Neural cell (in vitro differentiated cells): Measurements from ENCODE around the gene KRT16. TPM values are rescaled to one million over a fixed set of nuclear protein-coding genes. Genes with fewer than 3 reads are reported as not detected.

ENCODE experiments used
- H2AFZ ChIP-seq: fragments of 200-600, 300-800 bp; sonication (generic), shearing (Covaris generic); 2 replicates; pipeline ENCODE4 v1.6.0; 2014; ENCODE audit warnings: low read depth, mild to moderate bottlenecking, antibody characterized with exemption, low read length, moderate library complexity
- H3F3A ChIP-seq: fragments of 200-600 bp; shearing (Covaris generic); 2 replicates; pipeline ENCODE4 v1.6.1; 2016; ENCODE audit warnings: mild to moderate bottlenecking, moderate library complexity, mixed read lengths, antibody characterized with exemption, low read length; ENCODE audit not compliant: insufficient read depth, poor library complexity, severe bottlenecking
- H3K27ac ChIP-seq: fragments of 200-600, 300-800 bp; sonication (generic), shearing (Covaris generic); 2 replicates; pipeline ENCODE4 v1.5.1; 2014; ENCODE audit warnings: mild to moderate bottlenecking, low read length, moderate library complexity
- H3K27me3 ChIP-seq: fragments of 300-800, 200-600 bp; sonication (generic), shearing (Covaris generic); 2 replicates; pipeline ENCODE4 v1.6.0; 2014; ENCODE audit warnings: mild to moderate bottlenecking, low read depth, low read length, moderate library complexity; ENCODE audit not compliant: insufficient read depth
- H3K36me3 ChIP-seq: fragments of 300-800, 200-600 bp; sonication (generic), shearing (Covaris generic); 2 replicates; pipeline ENCODE4 v1.5.1; 2014; ENCODE audit warnings: mild to moderate bottlenecking, antibody characterized with exemption, low read length, moderate library complexity; ENCODE audit not compliant: insufficient read depth
- H3K4me2 ChIP-seq: fragments of 300-800, 200-600 bp; sonication (generic), shearing (Covaris generic); 2 replicates; pipeline ENCODE4 v1.6.0; 2014; ENCODE audit warnings: mild to moderate bottlenecking, low read length
- H3K4me3 ChIP-seq: fragments of 300-800, 200-600 bp; sonication (generic), shearing (Covaris generic); 2 replicates; pipeline ENCODE4 v1.5.1; 2014; ENCODE audit warnings: mild to moderate bottlenecking, low read length, moderate library complexity
- H3K79me2 ChIP-seq: fragments of 200-600 bp; shearing (Covaris generic); replicated peaks from 2 replicates; pipeline ENCODE4 v1.6.0; 2014; ENCODE audit warnings: mild to moderate bottlenecking, low read length, moderate library complexity; ENCODE audit not compliant: insufficient read depth
- H3K9ac ChIP-seq: fragments of 300-800, 200-600 bp; sonication (generic), shearing (Covaris generic); 2 replicates; pipeline ENCODE4 v1.6.1; 2016; ENCODE audit warnings: mild to moderate bottlenecking, low read length, mixed read lengths
- H3K9me2 ChIP-seq: fragments of 200-600 bp; shearing (Covaris generic); 2 replicates; pipeline ENCODE4 v1.6.1; 2016; ENCODE audit warnings: mild to moderate bottlenecking, low read length, mixed read lengths; ENCODE audit not compliant: insufficient read depth
- H3K9me3 ChIP-seq: fragments of 200-600, 300-800 bp; sonication (generic), shearing (Covaris generic); 2 replicates; pipeline ENCODE4 v1.6.1; 2016; ENCODE audit warnings: mild to moderate bottlenecking, mixed run types, low read length, moderate library complexity, mixed read lengths
- H4K20me1 ChIP-seq: fragments of 200-600 bp; shearing (Covaris generic); 2 replicates; pipeline ENCODE4 v1.6.1; 2016; ENCODE audit warnings: mild to moderate bottlenecking, mixed run types; ENCODE audit not compliant: insufficient read depth
- EP300 ChIP-seq: fragments of 450-650 bp; conservative IDR thresholded peaks from 2 replicates; pipeline ENCODE4 v1.6.1; 2014; ENCODE audit warnings: antibody characterized with exemption, mild to moderate bottlenecking, moderate library complexity; ENCODE audit not compliant: poor library complexity, severe bottlenecking
- EZH2 ChIP-seq: fragments of 200-600, 300-800 bp; shearing (Covaris generic), sonication (generic); IDR thresholded peaks from 2 replicates; pipeline ENCODE4 v1.6.1; 2014; ENCODE audit warnings: antibody characterized with exemption, low read length, borderline replicate concordance, mild to moderate bottlenecking; ENCODE audit not compliant: insufficient read depth, poor library complexity, severe bottlenecking
- MXI1 ChIP-seq: fragments of 450-650 bp; conservative IDR thresholded peaks from 2 replicates; pipeline ENCODE4 v1.6.1; 2014; ENCODE audit warnings: antibody characterized with exemption, mild to moderate bottlenecking; ENCODE audit not compliant: poor library complexity, severe bottlenecking
- POLR2AphosphoS5 ChIP-seq: IDR thresholded peaks from 2 replicates; pipeline ENCODE4 v1.6.1; 2012
- RAD21 ChIP-seq: fragments of 450-650 bp; conservative IDR thresholded peaks from 2 replicates; pipeline ENCODE4 v1.6.1; 2014; ENCODE audit warnings: antibody characterized with exemption, mild to moderate bottlenecking, moderate library complexity
- SMC3 ChIP-seq: fragments of 450-650 bp; conservative IDR thresholded peaks from 2 replicates; pipeline ENCODE4 v1.6.1; 2014; ENCODE audit warnings: antibody characterized with exemption, mild to moderate bottlenecking, moderate library complexity; ENCODE audit not compliant: poor library complexity
- TAF1 ChIP-seq: IDR thresholded peaks from 2 replicates; pipeline ENCODE4 v1.6.1; 2012; ENCODE audit warnings: low read depth
- polyA plus RNA-seq: library from polyadenylated mRNA; depleted of rRNA; stranded (reverse); fragments of >200 nt; gene quantifications from 2 replicates; pipeline ENCODE4 v1.2.3, GENCODE V29; 2014
- TF ChIP-seq, protein P1 (sequence below): IDR thresholded peaks from 2 replicates; pipeline ENCODE4 v1.6.1; 2012; ENCODE audit warnings: borderline replicate concordance
- TF ChIP-seq, protein P2 (sequence below): fragments of 450-650 bp; IDR thresholded peaks from 2 replicates; pipeline ENCODE4 v1.5.1; 2014; ENCODE audit warnings: antibody characterized with exemption, mild to moderate bottlenecking, moderate library complexity; ENCODE audit not compliant: poor library complexity, severe bottlenecking

KRT16 gene
- polyA plus RNA-seq, 1 donor from 2014 or later: not detected

DNA sequence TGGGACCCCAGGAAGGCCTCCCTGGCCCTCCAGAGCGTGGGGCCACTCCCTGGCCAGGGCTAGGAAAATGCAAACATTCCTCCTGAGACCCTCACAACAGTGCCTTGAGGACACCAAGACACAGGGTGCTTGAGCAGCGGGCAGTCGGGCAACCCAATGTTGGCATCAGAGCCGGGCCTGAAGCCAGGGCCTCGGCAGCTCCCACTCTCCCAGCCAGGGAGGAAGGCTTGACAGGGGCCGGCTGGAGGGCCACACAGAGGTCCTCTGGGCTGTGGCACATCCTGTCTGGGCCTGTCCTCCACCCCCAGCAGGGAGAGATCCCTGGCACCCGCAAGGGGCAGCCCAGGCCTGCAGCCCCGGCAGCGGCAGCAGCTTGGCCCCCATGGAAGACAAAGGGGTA lies 24.1 kb upstream of the KRT16 start:
- no peak overlapping the region for H2AFZ ChIP-seq
- no peaks in the 10 kb centered on the region for H3F3A ChIP-seq
- no peak overlapping the region for H3K4me2 ChIP-seq
- H3K9me2 ChIP-seq: no peaks in the 10 kb centered on the region
- no peak overlapping the region for H3K4me3 ChIP-seq
- no peaks in the 10 kb centered on the region for H3K9me3 ChIP-seq
- H3K9ac ChIP-seq: no peak overlapping the region
- no peaks in the 10 kb centered on the region for H3K27me3 ChIP-seq
- H3K79me2 ChIP-seq: no peaks in the 10 kb centered on the region
- H4K20me1 ChIP-seq: no peaks in the 10 kb centered on the region
- no peaks in the 10 kb centered on the region for H3K36me3 ChIP-seq
- TF ChIP-seq, protein P1, sequence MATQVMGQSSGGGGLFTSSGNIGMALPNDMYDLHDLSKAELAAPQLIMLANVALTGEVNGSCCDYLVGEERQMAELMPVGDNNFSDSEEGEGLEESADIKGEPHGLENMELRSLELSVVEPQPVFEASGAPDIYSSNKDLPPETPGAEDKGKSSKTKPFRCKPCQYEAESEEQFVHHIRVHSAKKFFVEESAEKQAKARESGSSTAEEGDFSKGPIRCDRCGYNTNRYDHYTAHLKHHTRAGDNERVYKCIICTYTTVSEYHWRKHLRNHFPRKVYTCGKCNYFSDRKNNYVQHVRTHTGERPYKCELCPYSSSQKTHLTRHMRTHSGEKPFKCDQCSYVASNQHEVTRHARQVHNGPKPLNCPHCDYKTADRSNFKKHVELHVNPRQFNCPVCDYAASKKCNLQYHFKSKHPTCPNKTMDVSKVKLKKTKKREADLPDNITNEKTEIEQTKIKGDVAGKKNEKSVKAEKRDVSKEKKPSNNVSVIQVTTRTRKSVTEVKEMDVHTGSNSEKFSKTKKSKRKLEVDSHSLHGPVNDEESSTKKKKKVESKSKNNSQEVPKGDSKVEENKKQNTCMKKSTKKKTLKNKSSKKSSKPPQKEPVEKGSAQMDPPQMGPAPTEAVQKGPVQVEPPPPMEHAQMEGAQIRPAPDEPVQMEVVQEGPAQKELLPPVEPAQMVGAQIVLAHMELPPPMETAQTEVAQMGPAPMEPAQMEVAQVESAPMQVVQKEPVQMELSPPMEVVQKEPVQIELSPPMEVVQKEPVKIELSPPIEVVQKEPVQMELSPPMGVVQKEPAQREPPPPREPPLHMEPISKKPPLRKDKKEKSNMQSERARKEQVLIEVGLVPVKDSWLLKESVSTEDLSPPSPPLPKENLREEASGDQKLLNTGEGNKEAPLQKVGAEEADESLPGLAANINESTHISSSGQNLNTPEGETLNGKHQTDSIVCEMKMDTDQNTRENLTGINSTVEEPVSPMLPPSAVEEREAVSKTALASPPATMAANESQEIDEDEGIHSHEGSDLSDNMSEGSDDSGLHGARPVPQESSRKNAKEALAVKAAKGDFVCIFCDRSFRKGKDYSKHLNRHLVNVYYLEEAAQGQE: no peak
- TF ChIP-seq TAF1 (no peak), RAD21 (no peak), EZH2 (no peak), EP300 (no peak)
- TF ChIP-seq, protein P2, sequence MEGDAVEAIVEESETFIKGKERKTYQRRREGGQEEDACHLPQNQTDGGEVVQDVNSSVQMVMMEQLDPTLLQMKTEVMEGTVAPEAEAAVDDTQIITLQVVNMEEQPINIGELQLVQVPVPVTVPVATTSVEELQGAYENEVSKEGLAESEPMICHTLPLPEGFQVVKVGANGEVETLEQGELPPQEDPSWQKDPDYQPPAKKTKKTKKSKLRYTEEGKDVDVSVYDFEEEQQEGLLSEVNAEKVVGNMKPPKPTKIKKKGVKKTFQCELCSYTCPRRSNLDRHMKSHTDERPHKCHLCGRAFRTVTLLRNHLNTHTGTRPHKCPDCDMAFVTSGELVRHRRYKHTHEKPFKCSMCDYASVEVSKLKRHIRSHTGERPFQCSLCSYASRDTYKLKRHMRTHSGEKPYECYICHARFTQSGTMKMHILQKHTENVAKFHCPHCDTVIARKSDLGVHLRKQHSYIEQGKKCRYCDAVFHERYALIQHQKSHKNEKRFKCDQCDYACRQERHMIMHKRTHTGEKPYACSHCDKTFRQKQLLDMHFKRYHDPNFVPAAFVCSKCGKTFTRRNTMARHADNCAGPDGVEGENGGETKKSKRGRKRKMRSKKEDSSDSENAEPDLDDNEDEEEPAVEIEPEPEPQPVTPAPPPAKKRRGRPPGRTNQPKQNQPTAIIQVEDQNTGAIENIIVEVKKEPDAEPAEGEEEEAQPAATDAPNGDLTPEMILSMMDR: no peak
- no peak overlapping the region for H3K27ac ChIP-seq

DNA sequence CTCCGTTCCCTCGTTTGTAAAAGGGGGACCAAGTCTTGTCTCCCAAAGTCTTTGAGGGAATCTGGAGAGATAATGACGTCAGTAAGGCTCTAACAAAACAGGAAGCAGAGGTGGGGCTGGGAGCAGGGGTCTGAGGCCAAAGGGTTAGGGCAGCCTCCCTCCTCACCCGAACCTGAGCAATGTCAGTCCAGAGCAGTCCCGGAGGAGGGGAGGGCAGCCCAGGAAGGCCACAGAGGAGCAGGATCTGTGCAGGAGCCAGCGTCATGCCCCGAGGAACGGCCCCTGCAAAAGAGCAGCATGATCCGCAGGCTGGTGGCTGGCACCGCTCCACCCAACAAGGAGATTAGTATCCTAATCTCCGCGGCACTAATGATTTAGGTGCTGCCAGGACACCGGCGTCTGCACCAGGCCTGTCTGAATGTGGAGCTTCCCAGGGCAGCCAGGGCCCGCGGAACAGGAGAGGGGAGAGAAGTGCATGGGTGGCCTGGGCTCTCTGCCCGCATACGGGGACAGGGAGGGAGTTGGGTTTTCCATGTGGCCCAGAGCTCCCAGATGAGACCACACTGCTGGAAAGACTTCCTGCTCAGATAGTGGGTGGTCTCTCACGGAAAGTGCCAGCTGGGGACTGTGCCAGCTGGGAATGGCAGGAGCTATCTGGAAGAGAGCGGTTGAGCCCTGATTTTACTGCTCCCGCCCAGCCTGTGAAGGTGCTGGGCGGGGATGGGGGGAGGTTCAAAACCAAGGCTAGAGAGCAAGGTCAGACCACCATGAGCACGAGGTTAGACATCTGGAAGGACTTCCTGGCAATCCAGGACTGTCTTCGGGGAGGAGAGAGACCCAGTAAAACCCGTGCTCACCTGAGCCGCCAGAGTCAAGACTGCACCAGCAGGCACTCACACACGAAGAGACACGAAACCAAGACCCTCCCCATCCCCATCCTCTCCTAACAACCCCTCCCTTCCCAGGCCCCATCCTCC lies 22.8 kb upstream of the KRT16 start:
- no peak overlapping the region for H3K27ac ChIP-seq
- H3K79me2 ChIP-seq: no peaks in the 10 kb centered on the region
- no peaks in the 10 kb centered on the region for H3K36me3 ChIP-seq
- H3K4me2 ChIP-seq: no peak overlapping the region
- H3F3A ChIP-seq: no peaks in the 10 kb centered on the region
- no peak overlapping the region for H3K4me3 ChIP-seq
- no peaks in the 10 kb centered on the region for H3K27me3 ChIP-seq
- H2AFZ ChIP-seq: no peak overlapping the region
- no peak overlapping the region for H3K9ac ChIP-seq
- TF ChIP-seq TAF1: no peak
- no peak for TF ChIP-seq EZH2
- TF ChIP-seq POLR2AphosphoS5: no peak
- no peak for TF ChIP-seq MXI1
- TF ChIP-seq, protein P1: no peak
- no peak for TF ChIP-seq EP300
- no peak for TF ChIP-seq SMC3
- TF ChIP-seq, protein P2: no peak
- TF ChIP-seq RAD21: no peak
- H3K9me3 ChIP-seq: no peaks in the 10 kb centered on the region
- no peaks in the 10 kb centered on the region for H3K9me2 ChIP-seq
- H4K20me1 ChIP-seq: no peaks in the 10 kb centered on the region
